ENCODE measurements around the gene RDH16.
"Not testable (repeated sequence)": the region's sequence is repeated elsewhere in the genome, so short reads cannot be mapped to it uniquely, and the experiment has no call there.

RDH16 gene

GRCh38 chr12:56951582-56952339 is 5.6 kb downstream of the RDH16 start:
- no peak for DNase-seq

GRCh38 chr12:56948881-56949280 is 8.5 kb downstream of the RDH16 start:
- DNase-seq = no peak

- DNase-seq = no peak
These were observed 9.0 kb downstream of the RDH16 start for GRCh38 chr12:56948457-56948777.

- peak; percentile 39 for DNase-seq
These were observed 9.6 kb downstream of the RDH16 start for GRCh38 chr12:56947633-56948456.

DNA sequence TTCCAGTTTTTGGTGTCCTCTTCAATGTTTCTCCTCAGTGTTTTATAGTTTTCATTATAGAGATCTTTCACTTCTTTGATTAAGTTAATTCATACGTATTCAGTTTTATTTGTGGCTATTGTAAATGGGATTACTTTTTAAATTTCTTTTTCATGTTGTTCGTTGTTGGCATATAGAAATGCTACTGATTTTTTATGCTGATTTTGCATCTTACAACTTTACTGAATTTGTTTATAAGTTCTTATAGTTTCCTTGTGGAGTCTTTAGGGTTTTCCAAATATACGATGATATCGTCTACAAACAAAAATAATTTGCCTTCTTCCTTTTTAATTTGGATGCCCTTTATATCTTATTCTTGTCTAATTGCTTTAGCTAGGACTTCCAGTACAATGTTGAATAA is 13.5 kb downstream of the RDH16 start:
- no peak for DNase-seq

- DNase-seq = not testable (repeated sequence)
These were observed 14.0 kb downstream of the RDH16 start for GRCh38 chr12:56943374-56943773.

- DNase-seq = peak; percentile 56
These were observed 15.9 kb downstream of the RDH16 start for GRCh38 chr12:56941299-56942017.

- not testable (repeated sequence) for DNase-seq
These were observed 16.5 kb downstream of the RDH16 start for GRCh38 chr12:56940942-56941298.

DNA sequence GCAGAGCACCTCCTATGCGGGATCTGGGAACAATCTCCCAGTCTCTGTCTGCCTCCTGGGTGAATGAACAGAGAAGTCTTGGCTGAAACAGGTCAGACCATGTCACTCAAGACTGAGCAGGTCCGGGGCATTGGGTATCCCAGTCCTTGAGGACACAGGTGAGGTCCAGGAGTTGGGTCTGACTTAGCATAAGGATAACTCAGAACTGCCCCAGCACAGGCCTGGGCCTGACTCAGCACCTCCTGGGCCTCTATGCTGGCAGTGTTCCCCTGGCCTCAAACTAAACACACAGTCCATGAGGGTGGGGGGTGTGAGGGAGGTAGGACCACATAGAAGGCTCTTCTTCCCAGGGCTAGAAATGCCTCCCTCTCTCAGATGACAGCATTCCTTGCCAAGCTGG is 21.7 kb downstream of the RDH16 start:
- DNase-seq = no peak

GRCh38 chr12:56935157-56935556 is 22.3 kb downstream of the RDH16 start:
- no peak for DNase-seq

- DNase-seq = no peak
These were observed 23.4 kb downstream of the RDH16 start, which contains the start of gene SDR9C7 for GRCh38 chr12:56933826-56934625. SDR9C7 (minus strand) TSS chr12:56934408; CDS start chr12:56934261, 147 bp downstream.

- DNase-seq = no peak
These were observed 24.5 kb downstream of the RDH16 start for GRCh38 chr12:56932867-56933266.

GRCh38 chr12:56932146-56932545 is 25.3 kb downstream of the RDH16 start:
- DNase-seq = peak; percentile 12

GRCh38 chr12:56931474-56931978 is 25.9 kb downstream of the RDH16 start:
- peak; percentile 93 for DNase-seq

GRCh38 chr12:56930241-56930640 is 27.2 kb downstream of the RDH16 start:
- DNase-seq = no peak

- no peak for DNase-seq
These were observed 27.6 kb downstream of the RDH16 start for GRCh38 chr12:56929780-56930179.

DNA sequence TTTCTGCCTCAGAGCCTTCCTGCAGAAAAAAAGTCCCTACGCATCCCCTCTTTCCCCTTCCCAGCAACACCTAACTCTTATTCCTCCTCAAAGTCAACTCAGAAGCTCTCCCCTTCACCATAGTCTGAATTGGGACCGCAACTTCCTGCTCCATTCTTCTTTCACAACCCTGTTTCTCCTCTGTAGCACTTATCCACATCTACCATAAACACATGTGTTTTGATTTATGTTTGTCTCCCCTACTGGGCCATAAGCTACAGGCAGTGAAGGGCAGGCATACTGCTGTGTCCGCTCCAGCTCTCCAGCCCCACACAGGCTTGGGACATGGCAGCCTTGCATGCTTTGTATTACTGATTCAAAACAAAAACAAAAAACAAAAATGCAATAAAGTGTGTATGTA is 29.1 kb downstream of the RDH16 start:
- DNase-seq = no peak

- DNase-seq = no peak
These were observed 30.1 kb downstream of the RDH16 start for GRCh38 chr12:56927281-56927680.

DNA sequence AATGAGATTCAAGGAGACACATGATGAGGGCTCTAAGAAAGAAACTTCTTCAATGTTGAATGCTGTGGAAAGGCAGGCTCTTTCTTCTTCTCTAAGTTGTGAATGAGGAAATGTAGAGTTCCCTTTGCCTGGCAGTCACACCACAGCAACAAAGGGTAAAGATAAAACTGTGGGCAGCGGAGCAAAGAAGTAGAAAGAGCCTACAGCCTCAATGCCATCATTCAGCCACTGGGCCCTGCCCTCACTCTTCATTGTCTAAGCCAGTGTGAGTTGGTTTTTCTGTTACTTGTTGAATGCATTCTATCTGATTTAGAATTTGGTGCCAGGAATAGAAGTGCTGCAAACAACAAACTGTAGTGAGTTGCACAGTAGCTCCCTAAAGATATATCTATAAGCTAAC is 35.4 kb downstream of the RDH16 start:
- DNase-seq = peak; percentile 37

DNA sequence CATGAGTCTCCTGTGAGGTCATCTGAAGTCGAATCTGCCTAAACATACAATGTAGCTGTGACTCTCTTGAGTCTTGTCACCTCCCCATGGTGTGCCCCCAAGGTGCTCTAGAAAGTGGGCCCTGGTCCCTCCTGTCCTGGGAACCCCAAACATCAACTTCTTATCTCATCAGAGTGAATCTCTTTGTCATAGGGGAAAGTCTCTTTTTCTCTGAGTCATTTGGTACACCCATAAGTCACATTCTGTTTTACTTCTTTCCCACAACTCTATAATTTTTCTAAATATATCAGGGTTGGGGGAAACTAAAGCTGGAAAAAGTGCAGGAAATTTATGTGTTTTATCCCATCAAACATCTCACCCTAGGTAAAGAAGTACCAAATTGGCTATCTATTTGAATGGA is 36.1 kb downstream of the RDH16 start:
- no peak for DNase-seq

DNA sequence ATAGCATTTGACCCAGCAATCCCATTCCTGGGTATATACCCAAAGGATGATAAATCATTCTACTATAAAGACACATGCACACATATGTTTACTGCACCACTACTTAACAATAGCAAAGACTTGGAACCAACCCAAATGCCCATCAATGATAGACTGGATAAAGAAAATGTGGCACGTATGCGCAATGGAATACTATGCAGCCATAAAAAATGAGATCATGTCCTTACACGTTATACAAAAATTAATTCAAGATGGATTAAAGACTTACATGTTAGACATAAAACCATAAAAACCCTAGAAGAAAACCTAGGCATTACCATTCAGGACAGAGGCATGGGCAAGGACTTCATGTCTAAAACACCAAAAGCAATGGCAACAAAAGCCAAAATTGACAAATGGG is 39.3 kb downstream of the RDH16 start:
- DNase-seq = not testable (repeated sequence)

DNA sequence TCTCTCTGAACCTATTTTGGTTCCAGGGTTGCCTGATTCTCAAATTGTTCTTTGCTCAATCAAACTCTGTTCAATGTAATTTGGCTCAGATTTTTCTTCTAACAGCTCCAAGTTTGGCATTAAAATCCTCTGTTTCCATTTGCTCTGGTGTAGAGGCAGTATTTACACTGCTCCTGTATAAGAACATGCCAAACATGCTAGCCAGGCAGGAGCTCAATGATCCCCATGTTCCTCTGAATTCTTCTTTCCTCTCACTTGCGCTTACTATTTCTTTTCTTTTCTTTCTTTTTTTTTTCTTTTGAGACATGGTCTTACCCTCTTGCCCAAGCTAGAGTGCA is 40.4 kb downstream of the RDH16 start:
- no peak for DNase-seq

Data from hematopoietic multipotent progenitor cell treated with erythropoietin and hydrocortisone succinate and interleukin-3 and kit ligand, for 8 days (in vitro differentiated cells).